Measurements from ENCODE around the gene MYL12B.

- TF ChIP-seq, protein P1, sequence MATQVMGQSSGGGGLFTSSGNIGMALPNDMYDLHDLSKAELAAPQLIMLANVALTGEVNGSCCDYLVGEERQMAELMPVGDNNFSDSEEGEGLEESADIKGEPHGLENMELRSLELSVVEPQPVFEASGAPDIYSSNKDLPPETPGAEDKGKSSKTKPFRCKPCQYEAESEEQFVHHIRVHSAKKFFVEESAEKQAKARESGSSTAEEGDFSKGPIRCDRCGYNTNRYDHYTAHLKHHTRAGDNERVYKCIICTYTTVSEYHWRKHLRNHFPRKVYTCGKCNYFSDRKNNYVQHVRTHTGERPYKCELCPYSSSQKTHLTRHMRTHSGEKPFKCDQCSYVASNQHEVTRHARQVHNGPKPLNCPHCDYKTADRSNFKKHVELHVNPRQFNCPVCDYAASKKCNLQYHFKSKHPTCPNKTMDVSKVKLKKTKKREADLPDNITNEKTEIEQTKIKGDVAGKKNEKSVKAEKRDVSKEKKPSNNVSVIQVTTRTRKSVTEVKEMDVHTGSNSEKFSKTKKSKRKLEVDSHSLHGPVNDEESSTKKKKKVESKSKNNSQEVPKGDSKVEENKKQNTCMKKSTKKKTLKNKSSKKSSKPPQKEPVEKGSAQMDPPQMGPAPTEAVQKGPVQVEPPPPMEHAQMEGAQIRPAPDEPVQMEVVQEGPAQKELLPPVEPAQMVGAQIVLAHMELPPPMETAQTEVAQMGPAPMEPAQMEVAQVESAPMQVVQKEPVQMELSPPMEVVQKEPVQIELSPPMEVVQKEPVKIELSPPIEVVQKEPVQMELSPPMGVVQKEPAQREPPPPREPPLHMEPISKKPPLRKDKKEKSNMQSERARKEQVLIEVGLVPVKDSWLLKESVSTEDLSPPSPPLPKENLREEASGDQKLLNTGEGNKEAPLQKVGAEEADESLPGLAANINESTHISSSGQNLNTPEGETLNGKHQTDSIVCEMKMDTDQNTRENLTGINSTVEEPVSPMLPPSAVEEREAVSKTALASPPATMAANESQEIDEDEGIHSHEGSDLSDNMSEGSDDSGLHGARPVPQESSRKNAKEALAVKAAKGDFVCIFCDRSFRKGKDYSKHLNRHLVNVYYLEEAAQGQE (IDR thresholded peaks at IDR 0.05; ENCODE audit: insufficient read depth in 1 of 2, low read depth in 2 of 2, low read length in 1 of 2) = no peak
- TF ChIP-seq CTCF (IDR thresholded peaks at IDR 0.05) (no peak), POLR2AphosphoS5 (IDR thresholded peaks at IDR 0.05; ENCODE audit: low read depth, low read length) (no peak), SIN3A (IDR thresholded peaks at IDR 0.05; ENCODE audit: borderline replicate concordance, insufficient read depth, low read depth, low read length) (no peak), TCF7L2 (IDR thresholded peaks at IDR 0.05; ENCODE audit: low read depth, low read length) (no peak)
Observed at GRCh38 chr18:3294435-3295080, 32.6 kb downstream of the MYL12B start.

Measured in Panc1 (cell line).